Gastroesophageal sphincter (tissue), 4 donors: ENCODE measurements around the gene ZMAT3. TPM values are rescaled to one million over a fixed set of nuclear protein-coding genes. Genes with fewer than 3 reads are reported as not detected.
"Not testable (repeated sequence)": the region's sequence is repeated elsewhere in the genome, so short reads cannot be mapped to it uniquely, and the experiment has no call there.

Experiments used
- ATAC-seq: fragments of 150-250 bp; one replicate; pipeline ENCODE4 v1.9.1; 2016; ENCODE audit warnings: mild to moderate bottlenecking, moderate library complexity
- H3K27ac ChIP-seq, 4 donors: fragments of 200-600 bp; sonication (generic) in 3 of 4; 1 replicate in 3 of 4; 2 replicates in 1 of 4; pipeline ENCODE4 v1.5.1; 2016 to 2019
- H3K27me3 ChIP-seq: fragments of 200-600 bp; sonication (generic); one replicate; pipeline ENCODE4 v1.5.1; 2019
- H3K36me3 ChIP-seq, 2 donors: fragments of 200-600 bp; sonication (generic); one replicate each; pipeline ENCODE4 v1.5.1; 2019; ENCODE audit warnings: control low read depth in 1 of 2
- H3K4me1 ChIP-seq, 3 donors: fragments of 200-600 bp; sonication (generic); 1 replicate in 2 of 3; 2 replicates in 1 of 3; pipeline ENCODE4 v1.5.1; 2016 to 2019; ENCODE audit warnings: control low read depth in 2 of 3
- H3K4me3 ChIP-seq, 2 donors: fragments of 200-600 bp; sonication (generic); one replicate each; pipeline ENCODE4 v1.5.1; 2019; ENCODE audit warnings: mild to moderate bottlenecking in 1 of 2, moderate library complexity in 1 of 2
- H3K9me3 ChIP-seq, 3 donors: fragments of 200-600 bp; sonication (generic); one replicate each; pipeline ENCODE4 v1.5.1; 2017 to 2019; ENCODE audit warnings: control low read depth in 2 of 3
- CTCF ChIP-seq, 4 experiments: fragments of 200-600 bp in 2 of 4; fragments of 450-650 bp in 2 of 4; sonication (generic) in 1 of 4; IDR thresholded peaks; one replicate each; pipeline ENCODE4 v1.5.1; 2017 to 2019; ENCODE audit warnings: antibody characterized with exemption in 4 of 4, mild to moderate bottlenecking in 2 of 4, moderate library complexity in 2 of 4
- EP300 ChIP-seq: sonication (generic); formaldehyde crosslinking; IDR thresholded peaks from one replicate; pipeline ENCODE4 v1.6.1; 2017; ENCODE audit warnings: antibody characterized with exemption, mild to moderate bottlenecking
- POLR2A ChIP-seq, 2 donors: fragments of 450-650 bp; IDR thresholded peaks; one replicate each; pipeline ENCODE4 v1.6.1; 2017; ENCODE audit warnings: antibody characterized with exemption in 2 of 2, mild to moderate bottlenecking in 2 of 2, moderate library complexity in 1 of 2
- POLR2AphosphoS5 ChIP-seq: sonication (generic); formaldehyde crosslinking; IDR thresholded peaks from one replicate; pipeline ENCODE4 v1.6.1; 2017; ENCODE audit warnings: antibody characterized with exemption
- WGBS, 2 donors: methylation state at CpG; one replicate each; pipeline ENCODE4 v1.1.5; 2018; ENCODE audit warnings: low coverage in 1 of 2; 5-methylcytosine and 5-hydroxymethylcytosine counted together
- total RNA-seq, 4 donors: library from RNA; depleted of rRNA; stranded (reverse); fragments of >200 nt; gene quantifications; one replicate each; pipeline ENCODE4 v1.1.0, GENCODE V29; 2016

ZMAT3 gene
- total RNA-seq = 10 to 100 TPM; 16.4 to 28.8 (median 19.2) TPM

- WGBS, 2 donors = no CpG with 5 or more reads among the region's 80 CpGs
- peak; percentile 96 for ATAC-seq
- Histone ChIP-seq H3K9me3 (no peaks in the 10 kb centered on the region), H3K27ac (peak within 1 kb of the TSS; percentile 74 to 98 (median 90)), H3K4me3 (peak within 1 kb of the TSS; percentile 49 to 80), H3K4me1 (peaks cover 0 to 39% (median 4%) of the 10 kb centered on the region in 3 donors), H3K36me3 (peaks cover 0 to 11% of the 10 kb centered on the region in 2 donors), H3K27me3 (no peaks in the 10 kb centered on the region)
- TF ChIP-seq POLR2A (IDR thresholded peaks at IDR 0.05) (peak; percentile 64), EP300 (no peak), POLR2AphosphoS5 (peak; percentile 70), CTCF (IDR thresholded peaks at IDR 0.05) (peak in 1 of 4 experiments; percentile 41)
These were observed at the start of gene ZMAT3 for GRCh38 chr3:179071323-179072099. ZMAT3 (minus strand) TSS chr3:179071809; CDS start chr3:179067752, 4,057 bp downstream.

GRCh38 chr3:179116816-179117215 is 45.2 kb upstream of the ZMAT3 start:
- H3K27me3 ChIP-seq = no peaks in the 10 kb centered on the region
- H3K4me3 ChIP-seq = no peak overlapping the region
- H3K27ac ChIP-seq = no peak overlapping the region
- TF ChIP-seq EP300 (no peak), POLR2AphosphoS5 (no peak), CTCF (IDR thresholded peaks at IDR 0.05) (no peak), POLR2A (IDR thresholded peaks at IDR 0.05) (no peak)
- WGBS, 2 donors = 73 to 78% methylated on average over 2 of the region's 2 CpGs
- no peaks in the 10 kb centered on the region for H3K36me3 ChIP-seq
- no peak for ATAC-seq
- no peaks in the 10 kb centered on the region for H3K4me1 ChIP-seq
- no peaks in the 10 kb centered on the region for H3K9me3 ChIP-seq

- H3K36me3 ChIP-seq, H3K9me3 ChIP-seq, H3K27ac ChIP-seq, H3K4me1 ChIP-seq, H3K4me3 ChIP-seq, H3K27me3 ChIP-seq, ATAC-seq: not testable (repeated sequence)
- 29 to 50% methylated on average over 1 of the region's 1 CpG for WGBS, 2 donors
These were observed 43.8 kb upstream of the ZMAT3 start for GRCh38 chr3:179115444-179115843.

- Histone ChIP-seq H3K27me3 (no peaks in the 10 kb centered on the region), H3K27ac (no peak overlapping the region), H3K9me3 (no peaks in the 10 kb centered on the region), H3K36me3 (no peaks in the 10 kb centered on the region), H3K4me3 (no peak overlapping the region), H3K4me1 (no peaks in the 10 kb centered on the region)
- no peak for ATAC-seq
- TF ChIP-seq CTCF (IDR thresholded peaks at IDR 0.05) (no peak), EP300 (no peak), POLR2A (IDR thresholded peaks at IDR 0.05) (no peak), POLR2AphosphoS5 (no peak)
- 24 to 28% methylated on average over 2 of the region's 2 CpGs for WGBS, 2 donors
These were observed 42.3 kb upstream of the ZMAT3 start for GRCh38 chr3:179113903-179114302.

- H3K27me3 ChIP-seq = no peaks in the 10 kb centered on the region
- TF ChIP-seq EP300 = no peak
- no peak for TF ChIP-seq POLR2AphosphoS5
- TF ChIP-seq POLR2A (IDR thresholded peaks at IDR 0.05) = no peak
- TF ChIP-seq CTCF (IDR thresholded peaks at IDR 0.05) = no peak
- WGBS, 2 donors = 33% methylated on average over 1 of the region's 1 CpG
- no peak for ATAC-seq
- no peak overlapping the region for H3K27ac ChIP-seq
- H3K4me1 ChIP-seq = no peaks in the 10 kb centered on the region
- no peaks in the 10 kb centered on the region for H3K36me3 ChIP-seq
- no peak overlapping the region for H3K4me3 ChIP-seq
- H3K9me3 ChIP-seq = no peaks in the 10 kb centered on the region
These were observed 36.5 kb upstream of the ZMAT3 start for GRCh38 chr3:179108086-179108485.
